Colonic mucosa (tissue), 4 donors: ENCODE measurements around the gene SRPK2. TPM values are rescaled to one million over a fixed set of nuclear protein-coding genes. Genes with fewer than 3 reads are reported as not detected.

Experiments used
- DNase-seq: peaks from one replicate; pipeline ENCODE4 v3.0.0-alpha.2; 2020
- H3K27ac ChIP-seq: fragments of 200-600 bp; one replicate; pipeline ENCODE4 v1.8.0; 2021
- H3K27me3 ChIP-seq: fragments of 200-600 bp; one replicate; pipeline ENCODE4 v1.8.0; 2021
- H3K36me3 ChIP-seq: fragments of 200-600 bp; one replicate; pipeline ENCODE4 v1.8.0; 2021
- H3K4me1 ChIP-seq: fragments of 200-600 bp; one replicate; pipeline ENCODE4 v1.8.0; 2021; ENCODE audit warnings: mild to moderate bottlenecking
- H3K4me3 ChIP-seq: fragments of 200-600 bp; one replicate; pipeline ENCODE4 v1.8.0; 2021
- H3K9ac ChIP-seq, 2 donors: one replicate each; pipeline ENCODE4 v1.7.0; 2013; ENCODE audit warnings: control low read depth in 2 of 2, low read depth in 2 of 2, low read length in 2 of 2
- H3K9me3 ChIP-seq: fragments of 200-600 bp; one replicate; pipeline ENCODE4 v1.8.0; 2021
- intact Hi-C: fragments of 100-400 bp; cut with DNase I; formaldehyde crosslinking; loops from one replicate; pipeline ENCODE4 v1.14.1; 2022
- total RNA-seq, 2 donors: library from RNA; stranded (reverse); fragmentation: NEBNext Ultra II Directional in 1 of 2; extraction: Animal tissue kit (Norgen Biotek cat#: 25700) in 1 of 2; gene quantifications; one replicate each; pipeline ENCODE4 v1.2.1, GENCODE V29; 2021
- TF ChIP-seq, protein P1 (sequence below): fragments of 200-600 bp; IDR thresholded peaks from one replicate; pipeline ENCODE4 v1.8.0; 2022; ENCODE audit warnings: antibody characterized with exemption, mild to moderate bottlenecking
- donor health status: healthy.
- donor health status: DM: no; HTN: no; CAD: no.
- donor health status: DM: no; HTN: no; CAD: no.

Gene SRPK2
- total RNA-seq, 2 donors from 2014 or later, result 25.0 to 30.1 TPM

DNA sequence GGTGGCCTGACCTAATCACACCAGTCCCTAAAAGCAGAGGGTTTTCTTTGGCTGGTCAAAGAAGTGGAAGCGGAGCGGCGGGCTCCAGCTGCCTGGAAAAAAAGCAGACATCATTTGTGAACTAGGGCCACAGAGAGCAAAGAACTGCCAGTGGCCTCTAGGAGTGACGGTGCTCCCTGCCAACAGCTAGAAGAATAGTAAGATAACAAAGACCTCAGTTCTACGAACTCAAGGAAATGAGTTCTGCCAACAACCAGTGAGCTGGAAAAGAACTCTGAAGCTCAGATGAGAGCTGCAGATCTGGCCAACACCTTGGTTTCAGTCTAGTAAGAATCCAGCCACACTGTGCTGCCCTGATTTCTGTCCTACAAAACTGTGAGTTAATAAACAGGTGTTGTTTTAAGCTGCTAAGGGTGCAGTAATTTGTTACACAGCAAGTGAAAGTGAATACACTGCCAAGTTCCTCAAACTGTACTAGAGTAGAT lies 178.0 kb downstream of the SRPK2 start:
- Histone ChIP-seq H3K9ac (no peak overlapping the region), H3K27me3 (no peaks in the 10 kb centered on the region), H3K27ac (peak overlapping the region; percentile 2), H3K4me3 (no peak overlapping the region), H3K9me3 (no peaks in the 10 kb centered on the region), H3K36me3 (no peaks in the 10 kb centered on the region), H3K4me1 (no peaks in the 10 kb centered on the region)
- intact Hi-C loops, result no loop called here
- DNase-seq, result no peak
- TF ChIP-seq, protein P1, sequence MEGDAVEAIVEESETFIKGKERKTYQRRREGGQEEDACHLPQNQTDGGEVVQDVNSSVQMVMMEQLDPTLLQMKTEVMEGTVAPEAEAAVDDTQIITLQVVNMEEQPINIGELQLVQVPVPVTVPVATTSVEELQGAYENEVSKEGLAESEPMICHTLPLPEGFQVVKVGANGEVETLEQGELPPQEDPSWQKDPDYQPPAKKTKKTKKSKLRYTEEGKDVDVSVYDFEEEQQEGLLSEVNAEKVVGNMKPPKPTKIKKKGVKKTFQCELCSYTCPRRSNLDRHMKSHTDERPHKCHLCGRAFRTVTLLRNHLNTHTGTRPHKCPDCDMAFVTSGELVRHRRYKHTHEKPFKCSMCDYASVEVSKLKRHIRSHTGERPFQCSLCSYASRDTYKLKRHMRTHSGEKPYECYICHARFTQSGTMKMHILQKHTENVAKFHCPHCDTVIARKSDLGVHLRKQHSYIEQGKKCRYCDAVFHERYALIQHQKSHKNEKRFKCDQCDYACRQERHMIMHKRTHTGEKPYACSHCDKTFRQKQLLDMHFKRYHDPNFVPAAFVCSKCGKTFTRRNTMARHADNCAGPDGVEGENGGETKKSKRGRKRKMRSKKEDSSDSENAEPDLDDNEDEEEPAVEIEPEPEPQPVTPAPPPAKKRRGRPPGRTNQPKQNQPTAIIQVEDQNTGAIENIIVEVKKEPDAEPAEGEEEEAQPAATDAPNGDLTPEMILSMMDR, result no peak

GRCh38 chr7:105209870-105210269 lies 178.9 kb downstream of the SRPK2 start:
- no peaks in the 10 kb centered on the region for H3K9me3 ChIP-seq
- no peak overlapping the region for H3K27ac ChIP-seq
- H3K4me1 ChIP-seq, result no peaks in the 10 kb centered on the region
- no peak for DNase-seq
- no peaks in the 10 kb centered on the region for H3K27me3 ChIP-seq
- no peak overlapping the region for H3K9ac ChIP-seq
- H3K4me3 ChIP-seq, result no peak overlapping the region
- intact Hi-C loops, result no loop called here
- no peaks in the 10 kb centered on the region for H3K36me3 ChIP-seq
- TF ChIP-seq, protein P1, result no peak

DNA sequence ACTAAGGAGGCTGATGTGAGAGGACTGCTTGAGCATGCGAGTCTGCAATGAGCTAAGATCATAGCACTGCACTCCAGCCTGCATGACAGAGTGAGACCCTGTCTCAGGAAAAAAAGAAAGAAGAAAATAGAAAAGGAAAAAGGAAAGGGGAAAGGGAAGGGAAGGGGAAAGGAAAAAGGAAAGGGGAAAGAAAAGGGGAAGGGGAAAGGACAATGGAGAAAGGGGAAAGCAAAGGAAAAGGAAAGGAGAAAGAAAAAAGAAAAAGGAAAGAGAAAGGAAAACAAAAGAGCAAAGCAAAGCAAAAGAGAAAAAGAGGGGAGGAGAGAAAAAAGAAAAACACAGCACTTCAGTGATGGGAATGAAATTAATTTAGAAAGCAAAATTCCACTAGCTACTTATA lies 179.3 kb downstream of the SRPK2 start:
- TF ChIP-seq, protein P1, result no peak
- Histone ChIP-seq H3K9ac (no peak overlapping the region), H3K9me3 (no peaks in the 10 kb centered on the region), H3K4me3 (no peak overlapping the region), H3K27ac (no peak overlapping the region), H3K36me3 (no peaks in the 10 kb centered on the region), H3K4me1 (no peaks in the 10 kb centered on the region), H3K27me3 (no peaks in the 10 kb centered on the region)
- intact Hi-C loops, result no loop called here
- DNase-seq, result no peak

DNA sequence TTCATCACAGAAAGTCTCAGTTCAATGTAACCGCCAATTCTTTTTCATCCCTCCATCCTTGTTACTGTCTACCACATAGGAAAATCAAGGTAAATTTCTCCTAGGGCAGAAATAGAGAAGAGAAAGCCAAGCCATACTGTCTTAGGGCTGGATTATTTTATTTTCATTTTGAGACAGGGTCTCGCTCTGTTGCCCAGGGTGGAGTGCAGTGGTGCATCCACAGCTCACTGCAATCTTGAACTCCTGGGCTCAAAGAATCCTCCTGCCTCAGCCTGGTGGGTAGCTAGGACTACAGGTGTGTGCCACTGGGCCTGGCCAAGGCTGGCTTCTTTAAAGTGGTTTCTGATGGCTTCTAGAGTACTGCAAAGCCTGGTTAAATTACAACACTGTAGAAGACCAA lies 181.7 kb downstream of the SRPK2 start:
- intact Hi-C loops, result no loop called here
- Histone ChIP-seq H3K27me3 (no peaks in the 10 kb centered on the region), H3K4me1 (no peaks in the 10 kb centered on the region), H3K4me3 (no peak overlapping the region), H3K36me3 (no peaks in the 10 kb centered on the region), H3K9ac (no peak overlapping the region), H3K9me3 (no peaks in the 10 kb centered on the region), H3K27ac (no peak overlapping the region)
- TF ChIP-seq, protein P1, result no peak
- no peak for DNase-seq

GRCh38 chr7:105205592-105206237 lies 183.0 kb downstream of the SRPK2 start:
- no peaks in the 10 kb centered on the region for H3K36me3 ChIP-seq
- H3K4me1 ChIP-seq, result no peaks in the 10 kb centered on the region
- no peaks in the 10 kb centered on the region for H3K27me3 ChIP-seq
- TF ChIP-seq, protein P1, result no peak
- H3K9ac ChIP-seq, result no peak overlapping the region
- no peak overlapping the region for H3K4me3 ChIP-seq
- no peak for DNase-seq
- H3K9me3 ChIP-seq, result no peaks in the 10 kb centered on the region
- H3K27ac ChIP-seq, result no peak overlapping the region
- intact Hi-C loops, result no loop called here
